NCI-H82 treated with DMSO at 0.1 percent for 48 hours (cell line): ENCODE data around the gene WBP2NL.
"Not testable (repeated sequence)": the region's sequence is repeated elsewhere in the genome, so short reads cannot be mapped to it uniquely, and the experiment has no call there.

Experiments used
- DNase-seq: peaks from one replicate; lab custom pipeline; 2025; ENCODE audit not compliant: unreplicated experiment; lab: John Stamatoyannopoulos, UW

Gene WBP2NL, protein sequence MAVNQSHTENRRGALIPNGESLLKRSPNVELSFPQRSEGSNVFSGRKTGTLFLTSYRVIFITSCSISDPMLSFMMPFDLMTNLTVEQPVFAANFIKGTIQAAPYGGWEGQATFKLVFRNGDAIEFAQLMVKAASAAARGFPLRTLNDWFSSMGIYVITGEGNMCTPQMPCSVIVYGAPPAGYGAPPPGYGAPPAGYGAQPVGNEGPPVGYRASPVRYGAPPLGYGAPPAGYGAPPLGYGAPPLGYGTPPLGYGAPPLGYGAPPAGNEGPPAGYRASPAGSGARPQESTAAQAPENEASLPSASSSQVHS

DNA sequence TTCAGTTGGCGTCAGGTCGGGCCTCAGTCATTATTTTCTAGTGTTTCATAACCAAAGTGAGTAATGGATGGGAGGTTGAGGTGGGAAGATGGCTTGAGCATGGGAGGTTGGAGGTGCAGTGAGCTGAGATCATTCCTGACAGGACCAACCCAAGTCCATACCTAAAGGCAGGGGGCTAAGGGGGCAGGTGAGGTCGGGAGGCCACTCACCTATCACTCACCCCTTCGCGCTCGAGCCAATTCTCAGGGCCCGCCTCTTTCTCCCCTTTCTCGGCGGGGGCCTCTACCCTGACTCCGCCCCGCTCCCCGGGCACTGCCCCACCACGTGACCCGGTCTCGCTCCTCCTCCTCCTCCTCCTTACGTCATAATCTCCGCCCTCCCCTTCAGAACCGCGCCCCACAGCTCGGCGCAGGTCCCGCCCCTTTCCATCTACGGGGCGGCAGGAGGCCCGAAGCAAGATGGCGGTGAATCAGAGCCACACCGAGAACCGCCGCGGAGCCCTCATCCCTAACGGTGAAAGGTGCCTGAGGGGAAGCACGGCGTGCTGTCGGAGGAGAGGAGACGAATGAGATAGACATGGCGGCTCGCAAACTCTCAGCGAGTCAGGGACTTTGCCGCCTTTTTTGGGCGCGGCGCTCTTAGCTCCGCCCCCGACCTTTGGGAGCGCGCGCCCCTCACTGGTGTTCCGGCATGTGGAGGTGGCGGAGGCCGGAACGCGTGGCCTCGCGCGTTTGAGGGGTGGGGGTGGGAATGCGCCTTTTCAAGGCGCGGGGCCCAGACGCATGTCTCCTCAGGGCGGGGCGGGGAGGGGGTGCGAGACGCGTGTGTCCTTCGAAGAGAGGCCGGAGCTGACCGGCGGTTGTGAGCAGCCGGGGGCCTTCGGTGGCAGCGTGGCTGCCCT, at the start of gene WBP2NL:
WBP2NL (plus strand) TSS at position 428 of the 901 bp plus-strand sequence; CDS start at position 459, 31 bp downstream.
- DNase-seq, result no peak

DNA sequence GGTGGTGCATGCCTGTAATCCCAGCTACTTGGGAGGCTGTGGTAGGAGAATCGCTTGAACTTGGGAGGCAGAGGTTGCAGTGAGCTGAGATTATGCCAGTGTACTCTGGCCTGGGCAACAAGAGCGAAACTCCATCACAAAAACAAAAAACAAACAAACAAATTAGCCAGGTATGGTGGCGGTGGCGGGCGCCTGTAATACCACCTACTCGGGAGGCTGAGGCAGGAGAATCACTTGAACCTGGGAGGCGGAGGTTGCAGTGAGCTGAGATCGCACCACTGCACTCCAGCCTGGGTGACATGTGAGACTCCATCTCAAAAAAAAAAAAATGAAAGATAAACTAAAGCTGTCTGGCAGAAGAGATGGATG, 49.7 kb upstream of the WBP2NL start:
- DNase-seq, result not testable (repeated sequence)

DNA sequence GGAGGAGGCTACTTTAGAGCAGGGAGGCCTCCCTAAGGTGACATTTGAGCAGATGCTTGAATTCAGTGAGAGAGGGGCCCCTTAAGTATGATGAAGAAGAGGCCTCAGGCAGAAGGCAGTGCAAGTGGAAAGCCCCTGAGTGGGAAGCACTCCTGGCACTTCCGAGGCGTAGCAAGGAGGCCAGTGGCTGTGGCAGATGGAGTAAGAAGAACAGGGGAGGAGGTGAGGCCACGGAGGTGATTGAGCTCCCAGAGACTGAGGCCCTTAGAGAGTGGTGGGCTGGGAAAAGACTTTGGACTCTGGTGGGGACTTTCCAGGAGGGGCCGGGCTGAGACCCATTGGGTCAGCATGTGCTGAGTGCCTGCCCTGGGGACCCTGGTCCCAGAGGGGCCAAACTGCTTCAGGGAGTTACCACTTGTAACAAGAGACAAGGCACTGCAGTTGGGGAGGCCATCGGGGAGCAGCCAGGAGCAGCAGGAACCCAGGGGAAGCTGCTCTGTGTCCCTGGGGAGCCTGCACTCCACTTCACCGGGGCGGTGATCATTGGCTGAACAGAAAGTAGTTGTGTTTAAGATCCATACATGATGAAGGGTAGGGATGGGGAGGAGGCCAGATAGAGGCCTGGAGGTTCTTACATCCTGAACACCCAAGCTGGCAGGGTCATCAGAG, 49.2 kb upstream of the WBP2NL start:
- no peak for DNase-seq

DNA sequence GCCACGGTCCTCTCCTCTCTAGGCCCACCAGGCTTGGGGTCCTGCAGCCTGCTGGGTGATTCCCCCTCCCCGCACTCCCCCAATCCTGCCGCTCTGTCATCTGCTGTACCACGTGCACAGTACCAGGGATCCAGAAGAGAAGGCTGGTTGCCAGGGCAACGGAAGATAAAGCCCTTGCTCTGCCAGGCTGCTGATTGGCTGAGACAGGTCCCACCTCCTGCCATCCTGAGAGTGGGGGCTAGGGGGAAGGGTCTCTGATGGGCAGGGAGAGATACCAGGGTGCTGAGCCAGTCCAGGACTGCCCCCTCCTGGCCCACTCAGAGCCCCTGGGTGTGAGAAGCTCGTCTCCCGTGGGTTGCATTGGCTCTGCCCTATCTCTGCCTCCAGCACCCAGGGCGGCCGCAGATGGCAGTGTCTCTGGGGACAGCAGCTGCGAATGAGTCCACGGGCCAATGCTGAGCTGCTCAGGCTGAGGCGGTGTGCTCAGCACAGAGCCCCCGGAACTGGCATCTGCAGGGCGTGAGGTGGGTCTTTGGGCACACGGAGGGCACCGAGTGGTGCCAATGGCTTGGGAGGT, 46.6 kb upstream of the WBP2NL start, which contains the start of gene SMIM45:
SMIM45 (plus strand) TSS at position 253 of the 577 bp plus-strand sequence.
- DNase-seq, result peak; percentile 11

DNA sequence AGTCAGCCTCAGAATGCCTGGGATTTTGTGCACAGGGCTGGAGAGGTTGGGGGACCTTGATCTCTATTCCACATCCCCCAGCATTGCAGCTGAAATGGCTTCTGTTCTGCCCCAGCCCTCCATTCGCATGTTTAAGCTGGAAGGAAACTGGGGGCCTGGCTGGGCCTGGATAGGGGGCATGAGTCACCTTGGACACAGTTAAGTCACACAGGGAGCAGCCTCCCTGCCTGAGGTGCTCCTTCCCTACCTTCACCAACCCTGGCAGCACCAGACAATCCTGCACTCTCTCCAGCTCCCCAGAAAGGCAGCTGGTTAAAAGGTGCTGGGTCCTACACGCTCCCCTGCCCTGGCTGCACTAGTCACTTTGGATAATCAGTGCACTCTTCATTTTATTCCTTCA, 45.9 kb upstream of the WBP2NL start:
- no peak for DNase-seq

DNA sequence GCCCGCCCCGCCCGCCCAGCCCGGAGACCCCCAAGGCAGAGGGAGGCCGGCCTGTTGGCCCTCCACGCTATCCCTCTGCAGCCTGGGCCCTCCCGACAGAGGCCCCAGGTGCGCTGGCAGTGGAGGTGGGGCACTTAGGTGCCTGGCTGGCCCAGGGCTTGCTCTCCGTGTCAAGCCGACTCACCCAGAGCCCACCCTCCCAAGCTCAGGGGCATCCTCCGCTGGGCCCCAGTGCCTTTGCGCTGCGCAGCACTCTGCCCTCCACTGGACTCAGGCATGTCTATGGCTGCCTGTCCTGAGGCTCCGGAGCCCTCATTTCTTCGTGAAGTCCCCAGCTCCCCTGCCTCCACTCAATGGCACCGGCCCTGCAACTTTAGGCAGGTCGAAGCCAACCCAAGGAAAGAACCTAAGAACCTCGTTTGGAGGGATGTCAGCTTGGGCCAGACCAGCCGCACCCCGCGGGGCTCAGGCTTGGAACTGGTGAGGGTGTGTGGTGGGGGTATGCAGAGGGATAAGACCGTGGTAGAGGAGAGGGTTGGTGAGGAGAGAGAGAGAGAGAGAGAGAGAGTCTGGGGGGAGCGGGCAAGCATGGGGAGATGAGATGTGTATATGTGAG, 40.5 kb upstream of the WBP2NL start:
- DNase-seq, result no peak

DNA sequence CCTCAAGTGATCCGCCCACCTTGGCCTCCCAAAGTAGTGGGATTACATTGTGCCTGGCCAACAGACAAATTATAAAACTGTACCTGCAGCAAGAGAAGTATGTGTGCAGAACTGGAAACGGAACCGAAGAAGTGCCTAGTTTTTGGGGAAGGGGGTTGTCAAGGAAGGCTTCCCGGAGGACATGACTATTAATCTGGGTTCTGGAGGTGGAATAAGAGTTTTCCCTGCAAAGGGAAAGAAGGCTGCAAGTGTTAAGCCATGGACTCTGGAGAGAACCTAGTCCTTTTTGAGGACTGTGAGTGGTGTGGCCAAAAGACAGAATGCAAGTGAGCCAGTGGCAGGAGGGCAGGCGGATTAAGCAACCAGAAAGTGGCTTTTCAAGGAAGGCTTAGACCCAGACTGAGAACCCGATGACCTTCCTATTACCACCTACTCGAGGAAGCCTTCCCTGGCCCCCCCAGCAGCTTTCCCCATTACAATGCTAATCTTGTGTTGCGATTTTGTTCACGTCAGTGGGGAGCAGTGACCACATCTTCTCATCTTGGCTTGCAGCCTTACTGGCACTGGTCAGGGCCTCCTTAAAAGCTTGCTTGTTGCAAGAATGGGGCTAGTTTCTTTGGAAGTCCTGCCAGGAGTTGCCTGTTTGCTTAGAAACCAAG, 35.0 kb upstream of the WBP2NL start:
- no peak for DNase-seq

DNA sequence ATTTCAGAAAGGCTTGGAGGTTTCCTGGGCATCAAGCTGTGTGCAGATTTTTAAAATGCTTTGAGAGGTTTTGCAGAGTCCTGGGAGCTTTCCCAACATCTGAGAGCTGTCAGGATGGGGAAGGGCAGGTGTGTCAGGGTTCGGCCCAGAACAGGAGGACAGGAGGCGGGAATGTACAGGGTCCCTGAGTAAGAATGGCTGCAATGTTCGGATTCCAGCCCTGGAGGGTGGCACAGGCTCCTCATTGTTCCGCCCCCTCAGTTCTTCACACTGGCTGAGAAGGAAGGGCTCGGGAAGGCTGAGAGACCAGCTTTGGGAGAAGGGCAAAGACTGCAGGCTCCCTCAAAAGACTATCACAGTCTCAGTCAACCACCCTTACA, 34.5 kb upstream of the WBP2NL start:
- no peak for DNase-seq

DNA sequence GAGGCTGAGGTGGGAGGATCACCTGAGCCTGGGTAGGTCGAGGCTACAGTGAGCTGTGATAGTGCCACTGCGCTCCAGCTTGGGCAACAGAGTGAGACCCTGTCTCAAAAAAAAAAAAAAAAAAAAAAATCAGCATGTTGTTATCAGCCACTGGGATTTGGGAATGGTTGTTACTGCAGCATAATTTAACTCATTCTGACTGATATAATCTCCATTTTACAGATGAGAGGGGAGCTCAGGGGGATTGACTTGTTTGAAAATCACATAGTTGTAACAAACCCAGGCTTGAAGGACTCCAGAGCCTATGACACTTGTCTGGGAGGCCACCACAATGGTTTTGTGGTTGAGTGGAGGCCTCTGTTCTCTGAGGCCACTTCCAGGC, 32.4 kb upstream of the WBP2NL start:
- no peak for DNase-seq

DNA sequence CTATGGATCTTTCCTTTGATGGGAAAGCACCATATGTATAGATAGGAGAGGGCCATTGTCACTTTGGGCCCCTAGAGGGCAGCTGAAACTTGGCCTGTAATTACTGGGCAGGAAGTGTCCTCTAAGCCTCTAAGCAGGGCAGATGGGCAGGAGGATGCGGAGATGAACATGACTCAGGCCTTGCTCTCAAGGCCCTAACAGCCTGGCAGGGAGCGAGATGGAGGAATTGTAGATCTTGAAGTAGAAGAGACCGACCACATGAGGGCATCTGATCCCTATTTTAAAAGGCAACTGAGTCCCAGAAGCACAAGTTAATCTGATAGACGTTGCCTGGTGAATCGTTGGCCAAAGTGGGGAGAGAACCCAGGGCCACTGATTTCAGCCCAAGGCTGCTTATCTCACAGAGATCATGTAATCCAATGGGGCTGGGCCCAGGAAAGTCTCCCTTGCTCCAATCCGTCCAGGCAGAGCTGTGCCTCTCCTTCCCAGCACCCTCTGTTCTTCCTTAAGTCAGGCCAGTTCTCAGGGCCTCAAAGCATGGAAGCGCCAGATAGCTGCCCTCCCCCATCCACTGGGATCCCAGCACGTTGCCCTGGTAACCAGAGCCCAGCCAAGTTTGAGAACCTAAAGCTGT, 31.9 kb upstream of the WBP2NL start:
- peak; percentile 63 for DNase-seq

DNA sequence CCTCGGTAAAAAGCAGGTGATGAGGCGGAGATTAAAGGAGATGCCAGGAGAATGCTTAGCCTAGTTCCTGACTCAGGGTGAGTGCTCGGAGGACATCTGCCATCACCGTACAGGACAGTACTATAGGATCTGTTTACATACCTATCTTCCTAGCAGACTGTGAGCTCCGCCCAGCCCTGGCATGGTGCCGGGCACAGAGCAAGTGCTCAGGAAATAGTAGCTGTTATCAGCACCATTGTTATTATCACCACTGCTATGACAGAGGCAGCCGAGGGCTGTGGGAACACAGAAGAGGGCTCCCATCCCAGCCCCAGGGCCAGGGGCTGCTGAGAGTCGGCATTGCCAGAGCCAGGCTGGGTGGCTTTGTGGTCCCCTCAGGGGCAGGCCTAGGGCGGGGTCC, 30.0 kb upstream of the WBP2NL start:
- DNase-seq, result no peak

DNA sequence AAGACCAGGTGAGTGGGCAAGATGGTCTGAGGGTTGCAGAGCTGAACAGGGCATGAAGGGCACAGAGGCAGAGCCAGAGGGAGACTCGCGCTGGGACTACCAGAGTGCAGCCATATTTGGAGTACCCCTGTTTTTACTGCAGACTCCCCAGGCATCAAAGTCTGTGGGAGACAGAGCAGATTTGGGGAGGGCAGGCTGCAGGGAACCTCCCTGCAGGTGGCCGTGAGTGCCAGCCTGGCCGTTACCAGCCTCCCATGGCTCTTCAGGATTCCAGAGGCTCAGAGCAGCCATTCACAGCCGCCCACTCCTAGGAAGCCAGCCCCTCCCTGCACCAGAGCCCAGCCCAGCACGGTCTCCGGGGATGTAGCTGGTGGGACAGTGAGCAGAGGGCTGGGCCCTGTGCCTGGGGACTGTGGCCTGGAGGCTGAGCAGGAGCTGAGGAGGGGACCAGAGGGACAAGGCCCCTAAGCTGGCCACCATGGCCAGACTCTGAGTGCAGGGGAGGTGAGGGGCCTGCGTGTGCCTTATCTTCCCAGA, 29.4 kb upstream of the WBP2NL start, which contains the start of gene SEPTIN3:
SEPTIN3 (plus strand) TSS at position 334 of the 537 bp plus-strand sequence. CDS start 2,050 bp downstream, outside the sequence.
- DNase-seq, result no peak

DNA sequence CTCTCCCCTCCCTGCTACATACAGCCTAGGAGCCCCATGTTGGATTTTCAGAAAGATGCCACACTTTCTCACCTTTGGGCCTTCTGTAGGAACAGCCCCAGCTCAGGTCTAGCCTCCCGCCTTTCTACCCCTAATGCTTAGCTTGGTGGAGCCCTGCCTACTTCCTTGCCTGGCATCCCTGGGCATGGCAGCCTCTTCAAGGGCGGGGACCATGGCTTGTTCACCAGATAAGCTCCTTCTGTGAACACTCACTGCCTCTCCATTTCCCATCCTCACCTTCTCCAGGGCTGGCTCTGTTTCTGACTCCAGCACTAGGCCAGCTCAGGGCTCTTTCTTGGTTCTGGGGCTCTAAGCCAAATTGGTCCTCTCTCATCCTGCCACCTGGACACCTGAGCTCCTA, 28.0 kb upstream of the WBP2NL start:
- DNase-seq, result no peak

DNA sequence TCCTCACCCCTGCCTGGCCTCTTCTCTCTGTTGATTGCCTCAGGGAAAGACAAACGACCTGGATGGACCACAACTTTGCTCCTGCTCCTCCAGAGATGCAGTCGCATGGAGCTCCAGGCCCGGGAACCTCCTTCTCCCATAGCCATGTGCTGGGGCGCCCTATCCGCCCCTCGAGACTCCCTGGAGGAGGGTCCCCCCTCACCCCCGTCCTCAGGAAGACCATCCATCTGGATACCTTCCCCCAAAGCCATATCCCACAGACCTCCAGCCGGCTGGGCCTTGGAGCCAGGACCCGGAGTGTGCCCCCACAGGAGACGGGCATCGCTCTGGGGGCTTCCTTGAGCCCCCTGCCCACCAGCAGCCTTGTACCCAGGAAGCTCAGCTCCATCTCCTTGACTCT, 27.2 kb upstream of the WBP2NL start:
- no peak for DNase-seq

DNA sequence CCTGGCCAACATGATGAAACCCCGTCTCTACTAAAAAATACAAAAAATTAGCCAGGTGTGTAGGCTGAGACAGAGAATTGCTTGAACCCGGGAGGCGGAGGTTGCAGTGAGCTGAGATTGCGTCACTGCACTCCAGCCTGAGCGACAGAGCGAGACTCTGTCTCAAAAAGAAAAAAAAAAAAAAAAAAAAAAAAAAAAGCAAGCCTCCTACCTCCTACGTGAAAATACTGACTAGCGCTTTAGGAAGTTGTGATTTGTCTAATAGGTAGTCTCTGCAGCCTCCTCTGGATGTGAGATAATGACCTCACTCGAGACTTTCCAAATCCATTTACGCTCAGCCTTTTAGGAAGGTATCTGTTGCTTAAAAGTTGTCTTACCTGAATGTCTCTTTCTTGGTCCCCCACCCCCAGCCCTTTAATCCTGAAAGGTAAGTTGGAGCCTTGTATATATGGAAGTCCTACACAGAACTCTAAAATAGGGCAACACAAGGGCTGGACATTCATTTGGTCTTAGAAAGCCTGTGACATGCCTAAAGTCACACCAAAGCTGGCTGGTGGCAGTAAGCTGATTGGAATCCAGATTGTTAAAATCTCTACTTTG, 23.8 kb upstream of the WBP2NL start:
- DNase-seq, result no peak

DNA sequence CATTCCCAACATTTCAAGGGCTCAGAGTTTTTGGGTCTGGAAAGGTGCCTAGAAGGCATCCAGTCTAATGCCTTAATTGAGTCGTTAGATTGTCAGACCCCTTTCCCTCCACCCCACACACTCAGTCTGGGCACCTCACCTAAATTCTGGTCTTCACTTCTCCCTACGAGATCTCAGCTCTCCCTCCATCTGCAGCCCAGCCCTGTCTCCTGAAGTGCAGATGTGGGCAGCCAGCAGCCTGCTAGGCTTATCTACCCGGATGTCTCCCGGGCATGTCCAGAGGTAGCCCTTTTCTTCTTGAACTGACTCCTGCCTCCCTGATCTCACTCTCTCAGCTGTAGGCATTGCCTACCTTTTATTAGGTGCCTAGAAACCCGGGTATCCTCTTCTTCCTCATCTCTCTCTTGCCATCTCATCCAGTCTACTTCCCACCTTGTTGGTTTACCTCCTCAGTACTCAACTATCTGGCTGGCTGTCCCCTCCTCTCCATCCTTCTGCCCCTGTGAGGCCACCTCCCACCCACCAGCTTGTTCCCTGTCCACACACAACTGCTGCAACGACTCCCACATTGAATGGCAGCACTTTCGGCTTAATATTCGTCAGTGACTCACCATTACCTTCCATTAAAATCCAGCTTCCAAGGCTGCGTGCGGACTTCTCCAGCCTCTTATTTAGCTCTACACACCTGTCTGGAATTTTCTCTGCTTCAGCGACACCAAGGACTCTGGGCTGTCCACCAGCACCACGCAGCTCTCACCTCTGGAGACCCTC, 23.1 kb upstream of the WBP2NL start:
- no peak for DNase-seq

DNA sequence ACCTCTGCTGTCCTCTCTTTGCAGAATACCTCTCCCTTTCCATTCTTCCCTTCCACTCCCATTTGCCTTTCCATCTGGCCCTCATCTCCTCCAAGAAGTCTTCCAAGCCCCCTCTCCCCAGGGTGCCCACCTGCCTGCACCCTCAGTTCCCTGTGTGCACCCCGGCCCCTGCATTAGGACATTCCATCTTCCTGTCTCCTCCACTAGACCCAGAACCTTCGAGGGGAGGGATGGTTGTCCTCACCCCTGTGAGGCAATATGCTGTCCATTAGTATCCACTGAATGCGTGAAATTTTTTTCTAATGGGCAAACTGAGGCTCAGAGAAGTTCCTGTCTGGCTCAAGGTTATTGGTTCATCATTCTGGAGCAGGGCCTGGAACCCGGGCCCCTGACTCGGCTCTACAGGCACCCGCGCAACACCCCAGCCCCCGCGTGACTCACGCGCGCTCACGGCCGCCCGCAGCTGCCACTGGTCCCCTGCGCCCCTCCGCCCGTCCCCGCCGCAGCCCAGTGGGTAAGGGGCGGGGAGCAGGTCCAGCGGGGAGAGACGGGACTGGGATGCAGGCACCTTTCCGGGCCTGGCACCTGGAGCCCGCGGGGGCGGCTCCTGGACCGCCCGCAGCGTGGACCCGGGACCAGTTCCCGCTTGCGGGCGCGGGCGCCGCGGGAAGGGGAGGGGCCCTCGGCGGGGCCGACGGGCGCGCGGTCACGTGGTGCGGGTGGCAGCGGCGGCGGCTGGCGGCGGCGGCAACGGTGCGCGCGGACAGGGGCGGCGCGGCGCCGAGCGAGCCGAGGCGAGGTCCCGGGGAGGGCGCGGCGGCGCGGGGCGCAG, 22.3 kb upstream of the WBP2NL start:
- DNase-seq, result no peak
